Measurements from ENCODE around the gene ZNF362.

DNA sequence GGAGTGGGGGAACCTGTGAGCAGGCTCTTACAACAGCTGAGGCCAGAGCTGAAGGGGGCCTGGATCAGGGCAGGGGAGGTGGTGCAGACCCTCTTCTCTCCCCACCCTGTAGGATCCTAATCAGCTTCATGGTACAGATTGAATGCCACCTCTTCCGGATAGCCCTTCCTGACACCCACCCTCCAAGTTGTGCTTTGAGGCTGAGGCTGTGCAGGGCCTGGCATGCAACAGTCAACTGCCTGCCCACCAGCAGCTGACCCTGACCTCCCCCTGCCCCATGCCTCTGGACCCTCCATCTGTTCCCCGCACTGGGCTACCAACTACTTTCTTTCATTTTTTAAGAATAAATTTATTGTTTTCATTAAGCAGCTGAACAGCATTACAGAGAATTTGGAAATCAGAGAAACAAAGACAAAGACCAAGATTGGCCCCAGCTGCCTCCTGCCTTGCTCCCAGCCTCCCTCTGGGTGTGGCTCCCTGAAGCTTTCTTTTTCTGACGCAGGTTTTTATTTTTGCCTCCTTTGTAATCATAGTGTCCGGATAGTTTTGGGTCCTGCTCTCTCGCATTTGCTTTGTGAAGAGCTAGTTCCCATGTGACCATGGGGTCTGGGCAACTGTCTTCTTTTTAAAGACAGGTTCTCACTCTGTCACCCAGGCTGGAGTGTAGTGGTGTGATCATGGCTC lies 12.8 kb downstream of the ZNF362 start:
- no peak for TF ChIP-seq POLR2A (IDR thresholded peaks at IDR 0.05)
- TF ChIP-seq, protein P1, sequence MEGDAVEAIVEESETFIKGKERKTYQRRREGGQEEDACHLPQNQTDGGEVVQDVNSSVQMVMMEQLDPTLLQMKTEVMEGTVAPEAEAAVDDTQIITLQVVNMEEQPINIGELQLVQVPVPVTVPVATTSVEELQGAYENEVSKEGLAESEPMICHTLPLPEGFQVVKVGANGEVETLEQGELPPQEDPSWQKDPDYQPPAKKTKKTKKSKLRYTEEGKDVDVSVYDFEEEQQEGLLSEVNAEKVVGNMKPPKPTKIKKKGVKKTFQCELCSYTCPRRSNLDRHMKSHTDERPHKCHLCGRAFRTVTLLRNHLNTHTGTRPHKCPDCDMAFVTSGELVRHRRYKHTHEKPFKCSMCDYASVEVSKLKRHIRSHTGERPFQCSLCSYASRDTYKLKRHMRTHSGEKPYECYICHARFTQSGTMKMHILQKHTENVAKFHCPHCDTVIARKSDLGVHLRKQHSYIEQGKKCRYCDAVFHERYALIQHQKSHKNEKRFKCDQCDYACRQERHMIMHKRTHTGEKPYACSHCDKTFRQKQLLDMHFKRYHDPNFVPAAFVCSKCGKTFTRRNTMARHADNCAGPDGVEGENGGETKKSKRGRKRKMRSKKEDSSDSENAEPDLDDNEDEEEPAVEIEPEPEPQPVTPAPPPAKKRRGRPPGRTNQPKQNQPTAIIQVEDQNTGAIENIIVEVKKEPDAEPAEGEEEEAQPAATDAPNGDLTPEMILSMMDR (IDR thresholded peaks at IDR 0.05), result no peak

Data from adrenal gland (tissue), 5 donors.